GM19239 (cell line): Measurements from ENCODE around the gene ZNF277.

Experiments used
- DNase-seq: peaks from one replicate; pipeline ENCODE4 v3.0.0; 2011; ENCODE audit warnings: low spot score; ENCODE audit not compliant: insufficient read length
- FAIRE-seq: peaks from 2 replicates; lab custom pipeline; 2011; peaks lifted over from hg19 to GRCh38; lab: Jason Lieb, UNC

The ZNF277 gene

DNA sequence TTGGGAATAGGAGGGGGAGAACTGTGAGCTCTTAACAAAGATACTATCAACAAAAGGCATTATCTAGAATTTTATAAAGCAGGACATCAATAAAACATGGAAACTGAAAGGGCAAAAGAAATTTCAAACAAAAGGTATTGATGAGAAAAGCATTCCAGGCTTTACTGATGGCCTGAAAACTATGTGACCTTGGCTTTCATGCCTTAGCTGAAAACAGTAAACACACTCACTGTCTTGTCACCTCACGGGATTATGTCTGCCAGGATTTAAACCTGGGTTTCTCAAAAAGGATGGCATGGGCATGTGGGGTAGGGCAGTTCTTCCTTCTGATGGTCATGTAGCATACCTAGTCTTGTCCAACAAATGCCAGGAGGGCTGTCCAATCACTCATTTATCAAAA is 23.2 kb upstream of the ZNF277 start:
- no peak for DNase-seq
- FAIRE-seq = no peak

DNA sequence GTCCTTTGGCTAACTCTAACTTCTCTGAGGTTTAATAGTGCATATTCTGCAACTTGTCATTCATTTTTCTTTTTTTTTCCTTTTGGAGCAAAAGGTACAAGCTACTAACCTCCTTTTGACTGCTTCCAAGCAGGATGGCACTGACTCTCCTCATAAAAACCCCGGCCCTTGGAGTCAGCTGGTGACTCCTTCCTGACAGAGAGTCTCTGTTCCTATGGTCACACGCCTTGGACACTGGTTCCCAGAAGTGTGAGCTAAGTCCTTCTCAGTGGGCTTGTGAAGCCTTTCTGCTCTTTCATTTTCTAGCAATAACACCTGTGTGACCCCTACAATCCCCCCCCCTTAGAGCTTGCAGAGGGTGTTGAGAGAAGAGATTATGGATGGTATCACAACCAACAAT is 22.0 kb upstream of the ZNF277 start:
- no peak for FAIRE-seq
- no peak for DNase-seq

GRCh38 chr7:112185005-112185834 is 21.3 kb upstream of the ZNF277 start:
- FAIRE-seq = no peak
- DNase-seq = no peak

GRCh38 chr7:112186300-112186699 is 20.2 kb upstream of the ZNF277 start:
- no peak for FAIRE-seq

GRCh38 chr7:112188257-112188656 is 18.2 kb upstream of the ZNF277 start:
- no peak for FAIRE-seq
- no peak for DNase-seq

More at GRCh38 chr7:112186300-112186699, 20.2 kb upstream of the ZNF277 start:
- no peak for DNase-seq

DNA sequence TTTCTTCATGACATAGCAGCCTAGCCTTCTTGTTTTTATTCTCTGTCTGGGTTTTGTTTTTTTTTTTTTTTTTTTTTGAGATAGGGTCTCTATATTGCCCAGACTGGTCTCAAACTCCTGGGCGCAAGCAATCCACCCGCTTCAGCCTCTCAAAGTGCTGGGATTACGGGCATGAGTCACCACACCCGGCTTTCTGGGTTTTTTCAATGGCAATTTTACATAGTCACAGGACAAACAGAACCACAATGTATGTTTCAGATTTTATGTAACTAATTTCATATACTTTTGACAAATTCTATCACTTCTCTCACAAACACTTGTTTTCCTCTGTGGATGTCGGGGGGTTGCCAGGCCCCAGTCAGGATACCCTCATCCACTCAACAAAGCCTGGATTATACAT is 16.8 kb upstream of the ZNF277 start:
- no peak for DNase-seq
- no peak for FAIRE-seq

GRCh38 chr7:112190120-112190519 is 16.4 kb upstream of the ZNF277 start:
- FAIRE-seq (no peak), DNase-seq (no peak)

- FAIRE-seq (no peak), DNase-seq (no peak)
These were observed 14.0 kb upstream of the ZNF277 start for GRCh38 chr7:112192236-112193154.

- DNase-seq (no peak), FAIRE-seq (no peak)
These were observed 12.5 kb upstream of the ZNF277 start for GRCh38 chr7:112193915-112194502.

- FAIRE-seq = no peak
These were observed 10.8 kb upstream of the ZNF277 start for GRCh38 chr7:112195717-112196116.

GRCh38 chr7:112197322-112197721 is 9.2 kb upstream of the ZNF277 start:
- no peak for FAIRE-seq
- no peak for DNase-seq

More at GRCh38 chr7:112195717-112196116, 10.8 kb upstream of the ZNF277 start:
- DNase-seq = no peak

DNA sequence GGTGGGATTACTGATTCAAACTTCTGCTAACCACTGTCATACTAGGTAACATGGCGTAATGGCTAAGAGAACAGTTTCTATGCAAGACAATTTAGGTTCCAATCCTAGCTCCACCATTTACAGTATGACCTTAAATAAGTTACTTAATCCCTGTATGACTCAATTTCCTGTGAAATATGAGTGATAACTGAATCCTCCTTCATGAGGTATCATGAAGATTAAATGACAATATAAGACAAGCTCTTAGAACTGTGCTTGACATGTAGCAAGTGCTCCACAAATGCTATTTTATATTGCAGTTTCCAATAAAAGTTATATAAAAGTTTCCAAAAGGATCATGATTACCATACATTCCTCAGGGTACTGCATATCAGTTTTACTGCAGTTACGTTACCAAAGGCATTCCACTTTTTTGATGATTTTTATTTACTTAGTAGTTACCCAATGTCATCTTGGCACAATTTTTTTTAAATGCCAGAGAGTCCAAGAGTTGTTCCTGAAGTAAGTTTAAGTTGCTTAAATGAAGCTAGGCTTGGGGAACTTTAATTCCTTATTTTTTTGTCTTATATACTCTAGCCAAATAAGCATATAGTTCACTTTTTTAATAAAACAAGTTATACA is 7.3 kb upstream of the ZNF277 start:
- FAIRE-seq (no peak), DNase-seq (no peak)

DNA sequence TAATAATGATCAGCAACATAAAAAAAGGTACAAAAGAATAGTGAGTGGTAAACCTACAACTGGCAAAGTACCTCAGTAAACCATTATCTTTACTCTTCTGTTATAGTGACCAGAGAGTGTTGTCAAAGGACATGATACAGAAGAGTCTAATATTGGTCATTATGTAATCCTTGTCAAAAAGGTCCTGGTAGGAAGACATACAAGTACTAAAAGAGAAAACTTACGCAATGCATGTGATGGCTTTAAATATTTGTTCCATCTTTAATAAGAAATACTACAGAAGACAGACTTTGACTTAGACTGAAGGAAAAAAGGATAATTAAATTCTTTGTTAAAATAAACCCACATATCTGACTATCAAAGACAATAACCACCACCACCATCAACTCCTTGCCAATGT is 6.8 kb upstream of the ZNF277 start:
- DNase-seq = no peak
- FAIRE-seq = no peak

DNA sequence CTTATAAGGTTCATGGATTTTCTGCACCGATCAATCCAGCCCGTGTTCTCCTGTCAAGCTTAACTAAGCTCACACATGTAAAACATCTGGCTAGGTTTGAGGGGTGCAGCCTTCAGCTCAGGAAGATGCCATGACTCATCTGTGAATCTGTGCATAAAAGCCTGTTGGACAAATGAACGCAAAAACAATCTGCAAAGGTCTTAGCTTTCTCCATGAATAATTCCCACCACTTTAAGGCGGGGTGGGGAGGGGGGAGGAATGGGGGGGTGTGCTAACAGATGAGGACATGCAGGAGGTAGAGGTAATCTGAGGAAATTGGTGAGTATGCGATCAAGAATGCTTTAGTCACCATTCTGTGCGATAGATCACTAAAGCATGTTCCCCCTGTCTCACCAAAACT is 5.1 kb upstream of the ZNF277 start:
- DNase-seq = no peak
- FAIRE-seq = no peak

- no peak for FAIRE-seq
- DNase-seq = no peak
These were observed 4.7 kb upstream of the ZNF277 start for GRCh38 chr7:112201839-112202238.

DNA sequence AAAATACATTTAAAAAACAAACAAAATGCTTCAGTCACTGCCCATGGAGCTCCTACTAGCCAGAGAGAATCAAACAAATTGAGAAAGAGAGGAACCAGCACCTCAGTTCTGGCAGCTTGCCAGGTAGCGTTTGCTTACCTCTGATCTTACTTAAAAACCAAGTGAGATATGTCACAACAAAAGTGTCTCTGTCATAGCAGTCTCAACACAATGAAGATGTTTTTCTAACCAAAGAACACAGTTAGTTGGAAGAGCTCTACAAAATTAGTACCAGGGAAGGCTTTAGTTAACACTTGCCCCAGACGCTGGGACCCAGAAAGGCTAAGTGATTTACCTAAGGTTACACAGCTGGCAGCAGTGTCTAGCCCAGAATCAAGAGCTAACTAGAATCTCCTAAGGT is 3.7 kb upstream of the ZNF277 start:
- no peak for FAIRE-seq
- DNase-seq = no peak

DNA sequence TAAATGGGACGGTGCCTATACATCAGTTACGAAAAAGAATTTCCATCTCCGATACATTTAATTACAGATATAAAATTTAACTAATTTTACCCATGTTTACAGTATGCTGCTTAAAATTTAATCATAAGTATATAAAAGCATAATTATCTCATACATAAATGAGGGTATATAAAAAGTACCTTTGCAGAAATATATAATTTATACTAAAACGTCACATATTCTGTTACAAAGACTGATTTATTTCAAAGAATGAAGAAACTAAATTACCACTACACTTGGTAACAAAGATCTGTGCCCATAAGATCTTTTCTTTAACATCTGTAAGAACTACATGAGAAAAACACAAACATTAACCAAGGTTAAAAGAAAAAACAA is 3.1 kb upstream of the ZNF277 start:
- FAIRE-seq (no peak), DNase-seq (no peak)

DNA sequence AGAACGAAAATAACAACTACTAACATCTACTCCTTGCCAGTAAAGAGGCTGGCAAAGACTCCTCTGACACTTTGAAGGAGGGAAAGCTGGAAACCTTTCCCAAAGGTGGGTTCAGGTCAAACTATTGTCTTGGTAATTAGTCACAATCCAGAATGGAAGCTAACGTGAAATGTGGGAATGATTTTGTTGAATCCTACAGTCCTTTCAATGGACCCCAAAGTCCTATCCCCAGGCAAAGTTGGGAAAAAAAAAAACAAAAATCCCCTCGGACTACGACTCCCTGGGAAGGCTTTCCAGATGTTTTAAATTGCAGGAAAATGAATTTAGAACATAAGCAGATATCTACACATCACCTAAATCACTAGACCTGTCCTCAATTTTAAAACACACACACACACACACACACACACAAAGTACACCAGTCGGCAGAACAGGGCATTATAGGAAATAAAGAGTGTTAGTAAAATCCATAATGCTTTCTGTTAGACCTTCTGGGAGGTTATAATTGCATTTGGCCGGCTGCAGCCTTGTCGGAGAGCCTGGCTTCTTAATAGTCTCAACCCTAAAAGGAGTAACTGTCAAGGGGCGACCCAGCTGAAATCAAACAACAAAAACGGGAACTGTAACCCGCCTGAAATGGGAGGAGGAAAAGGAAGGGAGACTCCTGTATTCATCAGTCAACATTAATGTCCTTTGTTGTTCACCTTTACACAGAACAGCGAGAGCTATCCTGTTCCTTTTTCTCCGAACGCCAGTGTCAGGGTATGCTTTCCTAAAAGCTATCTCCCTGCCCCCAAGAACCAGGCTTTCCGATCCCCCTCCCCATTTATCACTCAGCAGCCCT is 1.8 kb upstream of the ZNF277 start:
- FAIRE-seq (no peak), DNase-seq (no peak)

DNA sequence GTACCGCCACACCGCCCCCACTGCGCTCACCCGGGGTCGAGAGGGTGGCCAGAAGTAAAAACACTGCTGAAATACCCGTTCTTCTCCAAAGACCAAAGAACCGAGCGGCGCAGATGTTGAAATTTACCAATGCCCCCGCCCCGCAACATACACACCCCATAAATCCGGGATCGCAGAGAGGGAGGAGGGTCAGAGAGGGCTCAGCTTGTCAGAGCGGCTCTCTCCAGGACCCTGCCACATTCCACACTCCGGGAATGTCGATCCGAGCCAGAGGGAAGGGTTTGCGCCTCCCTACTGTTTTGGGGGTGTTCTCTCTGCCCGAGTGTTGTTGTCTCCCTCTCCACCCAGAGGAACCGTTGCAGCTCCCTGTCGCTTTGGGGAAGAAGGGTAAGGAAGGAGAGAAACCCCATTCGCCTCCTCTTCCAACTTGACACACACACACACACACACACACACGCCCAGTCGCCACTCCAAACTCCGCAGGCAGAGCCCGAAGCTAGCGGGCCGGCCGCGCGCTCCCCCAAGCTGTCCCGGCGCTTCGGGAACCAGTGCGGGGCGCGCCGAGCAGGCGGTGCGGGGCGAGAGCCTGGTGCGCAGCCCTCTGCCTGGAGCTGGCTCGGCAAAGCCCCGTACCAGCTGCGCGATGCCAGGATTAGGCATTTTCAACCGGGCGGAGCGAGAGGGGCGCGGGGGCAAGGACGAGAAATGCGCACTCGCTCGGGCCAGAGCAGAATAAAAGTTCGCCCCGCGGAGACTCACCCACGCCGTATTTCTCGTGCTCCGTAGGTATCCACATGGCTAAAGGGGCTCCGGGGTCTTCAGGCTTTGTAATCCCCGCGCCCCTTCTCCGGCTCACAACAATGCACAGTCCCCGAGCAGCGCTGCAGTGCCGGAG is 905 bp upstream of the ZNF277 start:
- DNase-seq (no peak), FAIRE-seq (no peak)
